22Rv1 (cell line): ENCODE results near the gene ADAMTS2.

Experiments
- ZFX ChIP-seq: fragments of 450-650 bp; IDR thresholded peaks from 2 replicates; pipeline ENCODE4 v1.6.1; 2017; ENCODE audit warnings: antibody characterized with exemption, borderline replicate concordance
- TF ChIP-seq, protein P1 (sequence below): fragments of 450-650 bp; IDR thresholded peaks from 2 replicates; pipeline ENCODE4 v1.5.1; 2017; ENCODE audit warnings: mild to moderate bottlenecking

DNA sequence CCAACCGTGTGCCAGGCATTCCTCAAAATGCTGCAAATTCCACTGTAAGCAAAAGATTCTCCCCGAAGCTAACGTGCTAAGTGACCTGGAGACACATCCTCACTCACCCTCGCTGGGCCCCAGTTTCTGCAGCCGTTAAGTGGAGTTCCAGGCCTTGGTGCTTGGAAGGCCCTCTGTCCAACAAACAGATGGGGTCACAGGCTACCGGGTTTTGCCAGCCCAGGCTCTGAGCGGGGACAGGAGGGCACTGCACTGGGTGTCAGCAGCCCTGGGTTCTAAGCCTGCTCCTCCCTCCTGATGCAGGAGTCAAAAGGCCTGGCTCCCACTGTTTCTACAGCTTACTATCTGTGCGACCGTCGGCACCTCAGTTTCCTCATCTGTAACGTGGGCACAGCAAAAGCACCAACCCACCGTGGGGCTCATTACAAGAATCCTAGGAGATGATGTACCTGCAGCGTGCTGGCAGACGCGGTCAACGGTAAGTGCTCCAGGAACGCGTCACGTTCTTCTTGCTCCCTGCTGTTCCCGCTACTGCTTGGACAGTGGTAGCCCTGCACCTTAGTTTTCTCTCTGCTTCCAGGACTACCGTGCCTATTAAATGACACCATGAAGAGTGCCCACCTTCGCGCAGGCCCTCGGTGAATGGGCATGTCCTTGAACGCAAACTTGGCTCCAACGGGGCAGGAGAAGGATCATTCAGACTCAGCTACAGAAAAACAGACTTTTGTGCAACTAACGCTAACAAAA, 84.8 kb downstream of the ADAMTS2 start:
- TF ChIP-seq, protein P1, sequence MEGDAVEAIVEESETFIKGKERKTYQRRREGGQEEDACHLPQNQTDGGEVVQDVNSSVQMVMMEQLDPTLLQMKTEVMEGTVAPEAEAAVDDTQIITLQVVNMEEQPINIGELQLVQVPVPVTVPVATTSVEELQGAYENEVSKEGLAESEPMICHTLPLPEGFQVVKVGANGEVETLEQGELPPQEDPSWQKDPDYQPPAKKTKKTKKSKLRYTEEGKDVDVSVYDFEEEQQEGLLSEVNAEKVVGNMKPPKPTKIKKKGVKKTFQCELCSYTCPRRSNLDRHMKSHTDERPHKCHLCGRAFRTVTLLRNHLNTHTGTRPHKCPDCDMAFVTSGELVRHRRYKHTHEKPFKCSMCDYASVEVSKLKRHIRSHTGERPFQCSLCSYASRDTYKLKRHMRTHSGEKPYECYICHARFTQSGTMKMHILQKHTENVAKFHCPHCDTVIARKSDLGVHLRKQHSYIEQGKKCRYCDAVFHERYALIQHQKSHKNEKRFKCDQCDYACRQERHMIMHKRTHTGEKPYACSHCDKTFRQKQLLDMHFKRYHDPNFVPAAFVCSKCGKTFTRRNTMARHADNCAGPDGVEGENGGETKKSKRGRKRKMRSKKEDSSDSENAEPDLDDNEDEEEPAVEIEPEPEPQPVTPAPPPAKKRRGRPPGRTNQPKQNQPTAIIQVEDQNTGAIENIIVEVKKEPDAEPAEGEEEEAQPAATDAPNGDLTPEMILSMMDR = no peak
- TF ChIP-seq ZFX = no peak
